Measurements from ENCODE around the gene PSMA1. TPM values are rescaled to one million over a fixed set of nuclear protein-coding genes. Genes with fewer than 3 reads are reported as not detected.
"Not testable (repeated sequence)": the region's sequence is repeated elsewhere in the genome, so short reads cannot be mapped to it uniquely, and the experiment has no call there.

The PSMA1 gene
- 283 and 322 TPM in 2 replicates for polyA plus RNA-seq
- polyA minus RNA-seq, result 133 and 139 TPM in 2 replicates

DNA sequence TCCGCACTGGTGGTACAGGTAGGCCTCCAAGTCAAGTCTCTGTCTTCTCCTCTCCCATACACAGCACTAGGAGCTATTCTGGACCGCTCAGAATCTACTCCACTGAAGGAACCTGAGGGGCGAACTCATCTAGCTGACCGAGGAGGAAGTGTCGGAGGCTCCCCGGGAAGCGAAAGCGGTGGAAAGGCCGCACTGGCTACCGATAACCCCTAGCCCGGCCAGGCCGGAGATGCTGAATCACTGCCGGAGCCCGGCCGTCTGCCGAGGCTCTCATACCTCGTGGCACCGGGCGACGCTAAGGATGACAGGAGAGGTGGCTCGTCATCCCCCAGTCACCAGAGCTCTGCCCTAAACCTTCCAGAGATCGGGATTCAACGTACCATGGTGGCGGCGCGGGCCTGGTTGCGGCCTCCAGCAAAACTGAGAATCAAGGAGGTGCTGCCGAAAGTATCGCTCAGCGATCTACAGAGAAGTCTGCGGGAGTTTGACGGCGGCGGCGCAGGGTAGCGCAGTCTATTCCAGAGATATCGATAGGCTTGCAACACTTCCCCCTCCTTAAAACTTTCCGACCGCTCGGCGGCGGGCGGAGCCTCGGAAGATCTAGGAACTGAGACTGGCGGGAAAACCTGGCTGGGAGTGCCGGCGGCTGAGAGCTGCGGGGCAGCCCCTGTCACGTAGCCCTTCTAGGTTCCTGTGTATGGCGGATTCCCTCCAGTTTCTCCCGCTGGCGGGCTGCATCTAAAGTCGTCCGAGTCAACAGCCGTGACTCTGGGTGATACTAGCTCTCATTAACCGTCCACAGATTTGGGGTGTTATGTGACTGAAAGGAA lies at the start of gene PSMA1:
Gene PSMA1, minus strand, starts transcription at position 470 of the 830 bp plus-strand sequence. Its CDS starts 87 bp downstream, at position 383.
- no peaks in the 10 kb centered on the region for H3K27me3 ChIP-seq (ENCODE audit: insufficient read depth, low read depth, low read length)
- peaks cover 4% of the 10 kb centered on the region for H3K36me3 ChIP-seq (ENCODE audit: insufficient read depth, low read length)
- no peaks in the 10 kb centered on the region for H4K20me1 ChIP-seq (ENCODE audit: insufficient read depth)
- H3K9me2 ChIP-seq (ENCODE audit: insufficient read depth, low read length), result no peaks in the 10 kb centered on the region
- H3K27ac ChIP-seq (ENCODE audit: low read length), result peak within 1 kb of the TSS; percentile 78
- peak within 1 kb of the TSS; percentile 75 for H3K4me3 ChIP-seq (ENCODE audit: low read length)
- no peaks in the 10 kb centered on the region for H3K9me3 ChIP-seq (ENCODE audit: low read length)
- peaks cover 18% of the 10 kb centered on the region for H3K79me2 ChIP-seq (replicated peaks; ENCODE audit: insufficient read depth, low read length)
- TF ChIP-seq EP300 (conservative IDR thresholded peaks at IDR 0.05; ENCODE audit: poor library complexity, severe bottlenecking) (peak; percentile 68), EZH2 (IDR thresholded peaks at IDR 0.05; ENCODE audit: borderline replicate concordance, insufficient read depth, low read length, poor library complexity, severe bottlenecking) (no peak), TAF1 (IDR thresholded peaks at IDR 0.05; ENCODE audit: low read depth) (no peak), RAD21 (conservative IDR thresholded peaks at IDR 0.05) (peak; percentile 54), MXI1 (conservative IDR thresholded peaks at IDR 0.05; ENCODE audit: poor library complexity, severe bottlenecking) (peak; percentile 89), SMC3 (conservative IDR thresholded peaks at IDR 0.05; ENCODE audit: poor library complexity) (peak; percentile 55), POLR2AphosphoS5 (IDR thresholded peaks at IDR 0.05) (peak; percentile 89)
- TF ChIP-seq, protein P1, sequence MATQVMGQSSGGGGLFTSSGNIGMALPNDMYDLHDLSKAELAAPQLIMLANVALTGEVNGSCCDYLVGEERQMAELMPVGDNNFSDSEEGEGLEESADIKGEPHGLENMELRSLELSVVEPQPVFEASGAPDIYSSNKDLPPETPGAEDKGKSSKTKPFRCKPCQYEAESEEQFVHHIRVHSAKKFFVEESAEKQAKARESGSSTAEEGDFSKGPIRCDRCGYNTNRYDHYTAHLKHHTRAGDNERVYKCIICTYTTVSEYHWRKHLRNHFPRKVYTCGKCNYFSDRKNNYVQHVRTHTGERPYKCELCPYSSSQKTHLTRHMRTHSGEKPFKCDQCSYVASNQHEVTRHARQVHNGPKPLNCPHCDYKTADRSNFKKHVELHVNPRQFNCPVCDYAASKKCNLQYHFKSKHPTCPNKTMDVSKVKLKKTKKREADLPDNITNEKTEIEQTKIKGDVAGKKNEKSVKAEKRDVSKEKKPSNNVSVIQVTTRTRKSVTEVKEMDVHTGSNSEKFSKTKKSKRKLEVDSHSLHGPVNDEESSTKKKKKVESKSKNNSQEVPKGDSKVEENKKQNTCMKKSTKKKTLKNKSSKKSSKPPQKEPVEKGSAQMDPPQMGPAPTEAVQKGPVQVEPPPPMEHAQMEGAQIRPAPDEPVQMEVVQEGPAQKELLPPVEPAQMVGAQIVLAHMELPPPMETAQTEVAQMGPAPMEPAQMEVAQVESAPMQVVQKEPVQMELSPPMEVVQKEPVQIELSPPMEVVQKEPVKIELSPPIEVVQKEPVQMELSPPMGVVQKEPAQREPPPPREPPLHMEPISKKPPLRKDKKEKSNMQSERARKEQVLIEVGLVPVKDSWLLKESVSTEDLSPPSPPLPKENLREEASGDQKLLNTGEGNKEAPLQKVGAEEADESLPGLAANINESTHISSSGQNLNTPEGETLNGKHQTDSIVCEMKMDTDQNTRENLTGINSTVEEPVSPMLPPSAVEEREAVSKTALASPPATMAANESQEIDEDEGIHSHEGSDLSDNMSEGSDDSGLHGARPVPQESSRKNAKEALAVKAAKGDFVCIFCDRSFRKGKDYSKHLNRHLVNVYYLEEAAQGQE (IDR thresholded peaks at IDR 0.05; ENCODE audit: borderline replicate concordance), result peak; percentile 25
- TF ChIP-seq, protein P2, sequence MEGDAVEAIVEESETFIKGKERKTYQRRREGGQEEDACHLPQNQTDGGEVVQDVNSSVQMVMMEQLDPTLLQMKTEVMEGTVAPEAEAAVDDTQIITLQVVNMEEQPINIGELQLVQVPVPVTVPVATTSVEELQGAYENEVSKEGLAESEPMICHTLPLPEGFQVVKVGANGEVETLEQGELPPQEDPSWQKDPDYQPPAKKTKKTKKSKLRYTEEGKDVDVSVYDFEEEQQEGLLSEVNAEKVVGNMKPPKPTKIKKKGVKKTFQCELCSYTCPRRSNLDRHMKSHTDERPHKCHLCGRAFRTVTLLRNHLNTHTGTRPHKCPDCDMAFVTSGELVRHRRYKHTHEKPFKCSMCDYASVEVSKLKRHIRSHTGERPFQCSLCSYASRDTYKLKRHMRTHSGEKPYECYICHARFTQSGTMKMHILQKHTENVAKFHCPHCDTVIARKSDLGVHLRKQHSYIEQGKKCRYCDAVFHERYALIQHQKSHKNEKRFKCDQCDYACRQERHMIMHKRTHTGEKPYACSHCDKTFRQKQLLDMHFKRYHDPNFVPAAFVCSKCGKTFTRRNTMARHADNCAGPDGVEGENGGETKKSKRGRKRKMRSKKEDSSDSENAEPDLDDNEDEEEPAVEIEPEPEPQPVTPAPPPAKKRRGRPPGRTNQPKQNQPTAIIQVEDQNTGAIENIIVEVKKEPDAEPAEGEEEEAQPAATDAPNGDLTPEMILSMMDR (IDR thresholded peaks at IDR 0.05; ENCODE audit: poor library complexity, severe bottlenecking), result peak; percentile 53
- H3F3A ChIP-seq (ENCODE audit: insufficient read depth, low read length, poor library complexity, severe bottlenecking), result no peaks in the 10 kb centered on the region
- H3K4me2 ChIP-seq (ENCODE audit: low read length), result peak within 1 kb of the TSS; percentile 76
- H2AFZ ChIP-seq (ENCODE audit: low read depth, low read length), result peak within 1 kb of the TSS; percentile 77
- H3K9ac ChIP-seq (ENCODE audit: low read length), result peak within 1 kb of the TSS; percentile 85

DNA sequence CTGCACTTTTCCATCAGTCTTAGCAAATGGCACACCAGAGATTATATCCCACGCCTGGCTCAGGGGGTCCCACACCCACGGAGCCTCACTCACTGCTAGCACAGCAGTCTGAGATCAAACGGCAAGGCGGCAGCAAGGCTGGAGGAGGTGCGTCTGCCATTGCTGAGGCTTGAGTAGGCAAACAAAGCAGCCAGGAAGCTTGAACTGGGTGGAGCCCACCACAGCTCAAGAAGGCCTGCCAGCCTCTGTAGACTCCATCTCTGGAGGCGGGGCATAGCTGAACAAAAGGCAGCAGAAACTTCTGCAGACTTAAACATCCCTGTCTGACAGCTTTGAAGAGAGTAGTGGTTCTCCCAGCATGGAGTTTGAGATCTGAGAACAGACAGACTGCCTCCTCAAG lies 49.3 kb upstream of the PSMA1 start:
- H3K4me2 ChIP-seq (ENCODE audit: low read length); H2AFZ ChIP-seq (ENCODE audit: low read depth, low read length); H3K79me2 ChIP-seq (replicated peaks; ENCODE audit: insufficient read depth, low read length); H3F3A ChIP-seq (ENCODE audit: insufficient read depth, low read length, poor library complexity, severe bottlenecking); H3K9me2 ChIP-seq (ENCODE audit: insufficient read depth, low read length); H3K27me3 ChIP-seq (ENCODE audit: insufficient read depth, low read depth, low read length); H3K9ac ChIP-seq (ENCODE audit: low read length); H3K27ac ChIP-seq (ENCODE audit: low read length); H4K20me1 ChIP-seq (ENCODE audit: insufficient read depth); H3K36me3 ChIP-seq (ENCODE audit: insufficient read depth, low read length); H3K4me3 ChIP-seq (ENCODE audit: low read length); H3K9me3 ChIP-seq (ENCODE audit: low read length): not testable (repeated sequence)

Data from neural cell (in vitro differentiated cells).